ENCODE data around the gene CLEC16A.

The CLEC16A gene

GRCh38 chr16:11128211-11129141, 184.1 kb downstream of the CLEC16A start:
- no peak for DNase-seq

DNA sequence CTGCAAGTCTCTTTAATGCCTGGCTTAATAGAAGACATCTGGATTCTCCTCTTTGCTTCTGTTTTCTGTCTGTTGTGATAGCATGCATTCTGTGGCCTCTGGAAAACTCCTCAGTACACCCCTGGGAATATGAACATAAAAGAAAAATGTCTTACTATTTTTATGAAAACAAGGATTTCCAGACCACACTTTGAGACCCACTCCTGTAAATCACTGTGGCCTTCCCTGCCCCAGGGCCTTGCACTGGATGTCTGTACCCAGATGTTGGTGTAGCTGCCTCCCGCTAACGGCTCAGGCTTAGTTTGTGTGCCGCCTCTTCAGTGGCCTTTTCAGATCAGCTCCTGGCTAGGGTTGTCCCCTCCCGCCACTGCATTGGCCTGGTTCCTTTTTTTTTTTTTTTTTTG, 185.0 kb downstream of the CLEC16A start:
- DNase-seq = no peak

- DNase-seq = no peak
Observed at GRCh38 chr16:11130978-11131665, 186.8 kb downstream of the CLEC16A start.

DNA sequence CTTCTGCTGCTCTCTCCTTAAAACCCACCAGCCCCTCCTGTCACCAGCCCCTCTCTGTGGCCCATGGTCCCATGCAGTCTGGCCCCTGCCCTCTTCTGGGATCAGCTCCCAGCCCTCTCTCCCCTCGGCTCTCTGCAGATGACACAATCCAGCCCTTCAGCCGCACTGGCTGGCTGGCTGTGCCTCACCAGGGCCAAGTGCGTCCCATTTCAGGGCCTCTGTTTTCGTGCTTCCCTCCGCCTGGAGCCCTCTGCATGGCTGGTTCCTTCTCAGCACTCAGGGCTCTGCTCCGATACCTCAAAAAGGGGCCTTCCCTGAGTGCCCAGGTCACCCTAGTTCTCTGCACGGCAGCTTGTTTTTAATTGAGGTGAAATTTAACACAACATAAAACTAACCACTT, 187.3 kb downstream of the CLEC16A start:
- no peak for DNase-seq

- no peak for DNase-seq
Observed at GRCh38 chr16:11133344-11133943, 189.1 kb downstream of the CLEC16A start.

DNA sequence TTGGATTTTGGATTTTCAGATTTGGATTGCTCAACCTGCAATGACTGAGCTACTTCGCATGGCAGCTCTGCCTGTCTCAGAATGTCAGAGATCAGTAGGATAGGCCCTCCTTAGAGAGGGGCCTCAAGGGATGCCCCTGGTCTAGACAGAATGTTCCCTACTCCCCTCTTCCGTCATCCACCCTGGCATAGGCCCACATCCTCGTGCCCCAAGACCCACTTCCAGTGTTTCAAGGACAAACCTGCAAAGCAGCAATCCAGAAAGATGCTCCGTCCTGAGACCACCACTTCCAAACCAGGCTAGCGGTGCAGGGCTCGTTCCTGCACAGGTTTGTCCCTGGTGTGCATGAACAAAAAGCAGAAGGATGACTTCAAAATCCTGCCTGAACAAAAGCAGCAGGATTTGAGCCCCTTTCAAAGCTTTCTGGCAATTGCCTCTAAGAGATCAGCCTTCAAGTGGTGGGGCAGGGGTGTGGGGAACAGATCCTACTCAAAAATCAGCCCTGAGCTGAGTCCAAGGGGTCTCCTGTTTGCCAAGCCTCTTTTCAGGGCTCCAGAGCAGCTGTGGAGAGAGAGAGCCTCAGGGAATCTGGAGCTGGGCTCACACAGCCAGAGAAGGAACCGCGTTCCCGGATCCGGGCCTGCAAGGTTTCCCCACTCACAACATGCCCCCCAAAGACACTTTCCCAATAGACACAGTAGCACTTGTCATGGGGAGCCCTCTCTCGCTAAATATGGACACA, 190.5 kb downstream of the CLEC16A start:
- no peak for DNase-seq

GRCh38 chr16:11135464-11135973, 191.2 kb downstream of the CLEC16A start:
- no peak for DNase-seq

GRCh38 chr16:11136600-11136999, 192.2 kb downstream of the CLEC16A start:
- DNase-seq = no peak

GRCh38 chr16:11138022-11138768, 193.8 kb downstream of the CLEC16A start:
- no peak for DNase-seq

DNA sequence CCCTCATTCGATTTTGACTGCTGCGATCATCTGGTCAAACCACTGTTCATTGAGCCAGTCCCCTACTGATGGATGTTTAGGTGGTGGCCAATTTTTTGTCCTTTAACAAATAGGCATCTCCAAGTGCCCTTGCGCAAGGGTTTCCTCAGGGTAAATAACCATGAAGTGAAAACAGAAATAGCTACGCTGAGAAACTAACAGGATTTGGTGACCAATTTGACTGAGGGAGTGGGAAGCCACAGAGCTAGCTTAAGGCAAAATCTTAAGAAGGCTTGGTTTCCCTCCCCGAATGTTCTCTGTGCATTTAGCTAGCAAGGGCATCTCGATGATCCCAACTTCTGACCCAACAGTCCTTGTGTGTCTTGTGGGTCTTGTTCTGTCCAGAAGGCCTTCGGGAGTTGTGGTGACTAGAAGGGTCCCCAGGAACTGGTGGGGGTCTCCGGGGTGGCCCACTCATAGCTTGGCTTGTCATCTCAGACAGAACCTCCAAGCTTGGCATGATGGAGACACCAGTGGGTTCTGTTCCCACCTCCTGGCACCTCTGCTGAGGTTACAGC, 194.5 kb downstream of the CLEC16A start:
- no peak for DNase-seq

- DNase-seq = no peak
Observed at GRCh38 chr16:11139326-11140097, 195.1 kb downstream of the CLEC16A start.

DNA sequence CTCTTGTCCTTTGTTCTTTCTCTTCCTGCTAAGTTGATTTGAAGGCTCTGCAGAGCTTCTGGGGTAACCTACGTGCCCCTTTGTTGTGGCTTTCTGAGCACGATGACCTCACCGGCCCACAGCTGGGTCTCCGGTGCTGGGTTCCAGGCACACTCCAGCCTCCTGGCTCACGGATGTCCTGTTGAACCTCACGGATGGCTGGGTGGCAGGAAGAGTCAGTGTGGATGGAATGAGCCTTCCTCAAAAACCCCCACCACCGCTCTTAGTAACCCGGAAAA, 195.7 kb downstream of the CLEC16A start:
- DNase-seq = peak; percentile 28

DNA sequence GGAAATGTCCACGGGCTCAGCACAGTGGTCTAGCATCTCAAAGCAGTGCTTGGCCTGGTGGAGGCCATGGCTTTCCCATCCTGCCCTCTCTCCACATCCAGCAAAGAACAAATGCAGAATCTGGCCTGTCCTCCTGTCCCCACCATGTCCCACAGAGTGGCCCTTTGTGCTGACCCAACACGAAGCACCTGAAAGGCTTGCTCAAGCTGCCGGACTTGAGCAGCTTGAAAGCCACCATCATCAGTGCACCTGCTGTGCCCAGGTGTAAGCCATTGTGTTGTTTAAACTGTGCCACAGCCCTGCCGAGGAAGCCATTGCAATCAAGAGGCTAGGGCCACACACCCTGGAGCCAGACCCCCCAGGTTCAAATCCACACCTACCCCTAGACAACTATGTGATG, 196.1 kb downstream of the CLEC16A start:
- DNase-seq = no peak

DNA sequence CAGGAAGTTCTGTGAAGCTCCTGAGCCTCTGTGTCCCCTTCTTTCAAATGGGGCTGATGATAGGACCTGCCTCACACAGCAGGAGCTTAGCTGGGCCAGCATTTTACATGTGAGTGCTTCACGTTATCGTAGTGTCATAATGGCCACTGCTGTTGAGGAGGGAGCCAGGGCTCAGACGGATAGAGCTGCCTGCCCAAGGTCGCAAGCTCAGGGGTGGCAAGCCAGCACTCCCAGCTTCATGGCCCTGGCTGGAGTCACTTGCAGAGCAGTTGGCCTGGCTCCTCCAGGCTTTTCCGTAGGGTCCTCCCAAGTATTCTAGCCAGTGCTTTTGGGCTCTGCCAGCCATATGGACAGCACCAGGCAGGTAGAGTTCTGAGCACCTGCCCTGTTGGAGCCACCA, 196.5 kb downstream of the CLEC16A start:
- DNase-seq = no peak

GRCh38 chr16:11141409-11142260, 197.3 kb downstream of the CLEC16A start:
- DNase-seq = no peak

- DNase-seq = no peak
Observed at GRCh38 chr16:11142261-11142630, 197.9 kb downstream of the CLEC16A start.

- no peak for DNase-seq
Observed at GRCh38 chr16:11142951-11143350, 198.6 kb downstream of the CLEC16A start.

- no peak for DNase-seq
Observed at GRCh38 chr16:11143372-11144035, 199.1 kb downstream of the CLEC16A start.

DNA sequence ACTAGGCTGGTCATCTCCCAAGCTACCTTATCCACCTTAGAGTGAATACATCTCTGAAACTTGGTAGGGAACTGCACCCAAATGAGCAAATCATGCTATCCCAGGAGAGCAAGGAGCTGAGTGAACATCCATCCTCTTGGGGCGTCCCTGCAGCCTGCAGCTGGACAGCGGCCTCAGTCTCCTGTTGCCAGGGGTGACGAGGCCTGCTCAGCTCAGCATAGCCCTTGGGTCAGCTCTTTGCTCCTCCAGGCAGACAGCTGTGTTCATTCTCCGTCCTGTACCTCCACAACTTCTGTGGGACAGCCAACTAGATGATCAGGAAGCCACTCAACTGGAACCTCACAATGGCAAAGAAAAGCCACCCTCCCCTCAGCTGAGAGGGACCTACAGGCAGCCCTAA, 199.8 kb downstream of the CLEC16A start:
- no peak for DNase-seq
